ENCODE data around the gene CTTNBP2NL. TPM values are rescaled to one million over a fixed set of nuclear protein-coding genes. Genes with fewer than 3 reads are reported as not detected.

CTTNBP2NL gene
- polyA plus RNA-seq, 2 of the 4 experiments (the other 2 are of a cell fraction): 5.8 to 8.7 TPM

GRCh38 chr1:112444269-112444668, 48.3 kb downstream of the CTTNBP2NL start:
- TF ChIP-seq NR3C1 (IDR thresholded peaks at IDR 0.05) (no peak), JUNB (IDR thresholded peaks at IDR 0.05) (no peak), RCOR1 (IDR thresholded peaks at IDR 0.05; ENCODE audit: low read depth, low read length) (no peak), PHF8 (IDR thresholded peaks at IDR 0.05; ENCODE audit: borderline replicate concordance, low read depth) (no peak), RFX5 (IDR thresholded peaks at IDR 0.05) (no peak), NPAS2 (CRISPR knock-in tag; IDR thresholded peaks at IDR 0.05; ENCODE audit: borderline replicate concordance) (no peak), USF2 (IDR thresholded peaks at IDR 0.05) (no peak), CBX8 (IDR thresholded peaks at IDR 0.05) (no peak), RARB (CRISPR knock-in tag; IDR thresholded peaks at IDR 0.05) (no peak), ZNF302 (CRISPR knock-in tag; IDR thresholded peaks at IDR 0.05) (no peak), MAFK (IDR thresholded peaks at IDR 0.05; ENCODE audit: partially characterized antibody) (no peak), ESRRA (IDR thresholded peaks at IDR 0.05; ENCODE audit: borderline replicate concordance, low read length) (no peak), EP300 (IDR thresholded peaks at IDR 0.05) (no peak)
- TF ChIP-seq, protein P1, sequence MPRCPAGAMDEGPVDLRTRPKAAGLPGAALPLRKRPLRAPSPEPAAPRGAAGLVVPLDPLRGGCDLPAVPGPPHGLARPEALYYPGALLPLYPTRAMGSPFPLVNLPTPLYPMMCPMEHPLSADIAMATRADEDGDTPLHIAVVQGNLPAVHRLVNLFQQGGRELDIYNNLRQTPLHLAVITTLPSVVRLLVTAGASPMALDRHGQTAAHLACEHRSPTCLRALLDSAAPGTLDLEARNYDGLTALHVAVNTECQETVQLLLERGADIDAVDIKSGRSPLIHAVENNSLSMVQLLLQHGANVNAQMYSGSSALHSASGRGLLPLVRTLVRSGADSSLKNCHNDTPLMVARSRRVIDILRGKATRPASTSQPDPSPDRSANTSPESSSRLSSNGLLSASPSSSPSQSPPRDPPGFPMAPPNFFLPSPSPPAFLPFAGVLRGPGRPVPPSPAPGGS (IDR thresholded peaks at IDR 0.05): no peak
- H3K9me3 ChIP-seq: no peaks in the 10 kb centered on the region
- ATAC-seq (no peak), FAIRE-seq (no peak), DNase-seq (ENCODE audit: low read depth in 1 of 2, low spot score in 1 of 2) (no peak)
- POLR2A ChIA-PET: no interaction called here
- no peak overlapping the region for H3K4me2 ChIP-seq
- H3K27ac ChIP-seq: no peak overlapping the region
- 36% methylated on average over 1 of the region's 1 CpG for WGBS (ENCODE audit: missing lambda C conversion rate)
- peaks cover 5% of the 10 kb centered on the region; the same call in 1 of the 3 replicates for H3K4me1 ChIP-seq
- CTCF ChIA-PET: no interaction called here
- H3K4me3 ChIP-seq: no peak overlapping the region

DNA sequence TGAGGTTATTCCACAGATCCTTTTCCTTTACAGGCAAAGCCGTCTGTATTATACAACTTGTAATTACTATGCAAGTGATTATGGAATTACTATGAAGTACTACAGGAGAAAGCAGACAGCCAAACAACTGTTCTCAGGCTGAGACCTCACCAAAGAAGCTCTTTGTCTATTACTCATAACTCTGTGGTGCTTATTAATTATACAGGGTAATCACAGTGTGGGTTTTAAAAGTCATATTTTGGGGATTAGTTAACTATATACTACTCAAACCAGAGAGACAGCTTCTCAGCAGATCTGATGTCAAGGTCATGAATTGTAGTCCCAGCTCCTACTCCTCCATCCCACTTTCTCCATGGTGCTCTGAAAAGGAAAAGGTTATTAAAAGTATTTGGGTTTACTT, 49.6 kb downstream of the CTTNBP2NL start:
- CTCF ChIA-PET: interaction anchor here (1.1 to 1.4 kb wide), 2 partner anchors 11 to 20 kb away, joined by 4 to 5 read pairs; no protein-coding TSS in a partner anchor
- no peak for ATAC-seq

More for the DNA sequence above, 49.6 kb downstream of the CTTNBP2NL start:
- Histone ChIP-seq H3K4me1 (peaks cover 5% of the 10 kb centered on the region; the same call in 1 of the 3 replicates), H3K9me3 (no peaks in the 10 kb centered on the region), H3K4me3 (no peak overlapping the region), H3K27ac (no peak overlapping the region), H3K4me2 (no peak overlapping the region)
- 94% methylated on average over 1 of the region's 1 CpG for WGBS (ENCODE audit: missing lambda C conversion rate)
- FAIRE-seq: no peak
- POLR2A ChIA-PET: no interaction called here
- TF ChIP-seq RCOR1 (IDR thresholded peaks at IDR 0.05; ENCODE audit: low read depth, low read length) (no peak), ZFP36 (IDR thresholded peaks at IDR 0.05; ENCODE audit: borderline replicate concordance, partially characterized antibody) (no peak), MAFK (IDR thresholded peaks at IDR 0.05; ENCODE audit: partially characterized antibody) (no peak), HEYL (CRISPR knock-in tag; IDR thresholded peaks at IDR 0.05) (no peak), RARB (CRISPR knock-in tag; IDR thresholded peaks at IDR 0.05) (no peak), ZSCAN20 (CRISPR knock-in tag; IDR thresholded peaks at IDR 0.05) (no peak), CHD4 (IDR thresholded peaks at IDR 0.05; ENCODE audit: borderline replicate concordance) (no peak), REST (IDR thresholded peaks at IDR 0.05) (no peak), BHLHE40 (IDR thresholded peaks at IDR 0.05; ENCODE audit: low read depth, low read length) (no peak), NR3C1 (IDR thresholded peaks at IDR 0.05) (no peak), KDM1A (IDR thresholded peaks at IDR 0.05; ENCODE audit: low read depth) (no peak), E2F6 (IDR thresholded peaks at IDR 0.05; ENCODE audit: borderline replicate concordance, low read depth) (no peak), TP53 (CRISPR knock-in tag; IDR thresholded peaks at IDR 0.05) (no peak), ZC3H11A (IDR thresholded peaks at IDR 0.05) (no peak), MYC (IDR thresholded peaks at IDR 0.05; ENCODE audit: borderline replicate concordance, low read length) (no peak), PBX3 (IDR thresholded peaks at IDR 0.05) (no peak)
- TF ChIP-seq, protein P2, sequence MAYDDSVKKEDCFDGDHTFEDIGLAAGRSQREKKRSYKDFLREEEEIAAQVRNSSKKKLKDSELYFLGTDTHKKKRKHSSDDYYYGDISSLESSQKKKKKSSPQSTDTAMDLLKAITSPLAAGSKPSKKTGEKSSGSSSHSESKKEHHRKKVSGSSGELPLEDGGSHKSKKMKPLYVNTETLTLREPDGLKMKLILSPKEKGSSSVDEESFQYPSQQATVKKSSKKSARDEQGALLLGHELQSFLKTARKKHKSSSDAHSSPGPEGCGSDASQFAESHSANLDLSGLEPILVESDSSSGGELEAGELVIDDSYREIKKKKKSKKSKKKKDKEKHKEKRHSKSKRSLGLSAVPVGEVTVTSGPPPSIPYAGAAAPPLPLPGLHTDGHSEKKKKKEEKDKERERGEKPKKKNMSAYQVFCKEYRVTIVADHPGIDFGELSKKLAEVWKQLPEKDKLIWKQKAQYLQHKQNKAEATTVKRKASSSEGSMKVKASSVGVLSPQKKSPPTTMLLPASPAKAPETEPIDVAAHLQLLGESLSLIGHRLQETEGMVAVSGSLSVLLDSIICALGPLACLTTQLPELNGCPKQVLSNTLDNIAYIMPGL (CRISPR knock-in tag; IDR thresholded peaks at IDR 0.05; ENCODE audit: borderline replicate concordance): no peak
- DNase-seq (ENCODE audit: low read depth in 1 of 2, low spot score in 1 of 2): no peak
